ENCODE measurements around the gene SV2B. TPM values are rescaled to one million over a fixed set of nuclear protein-coding genes. Genes with fewer than 3 reads are reported as not detected.

SV2B gene
- total RNA-seq, 1 donor = not detected

DNA sequence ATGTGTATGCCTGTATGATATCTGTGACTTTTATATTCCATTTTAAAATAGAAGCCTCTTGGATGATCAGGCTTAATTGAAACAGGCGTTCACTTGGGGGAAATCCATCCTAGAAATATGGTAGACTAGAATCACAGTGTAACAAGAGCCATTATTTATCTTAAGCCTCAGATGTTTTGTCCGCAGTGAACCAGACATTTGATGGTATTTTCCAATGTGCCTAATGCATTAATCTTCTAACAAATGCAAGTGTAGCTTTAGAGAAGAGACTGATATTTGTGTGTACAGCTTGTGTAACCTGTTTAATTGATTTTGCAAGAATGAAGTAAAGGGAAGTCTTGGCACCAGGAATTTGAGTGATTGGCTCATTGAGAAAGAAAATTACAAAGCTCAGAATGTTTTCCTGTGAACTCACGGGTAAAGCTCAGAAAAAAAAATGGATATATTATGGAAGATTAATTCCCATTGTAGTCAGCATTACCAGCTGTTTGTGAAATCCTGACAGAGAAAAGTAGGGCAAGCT lies 155.7 kb downstream of the SV2B start:
- no peak for TF ChIP-seq CTCF (IDR thresholded peaks at IDR 0.05; ENCODE audit: insufficient read depth, low read depth, low read length)
- DNase-seq (ENCODE audit: low read depth) = no peak
- H3K4me3 ChIP-seq (ENCODE audit: low read depth, low read length) = no peak overlapping the region

- DNase-seq (ENCODE audit: low read depth) = no peak
- no peak for TF ChIP-seq CTCF (IDR thresholded peaks at IDR 0.05; ENCODE audit: insufficient read depth, low read depth, low read length)
- no peak overlapping the region for H3K4me3 ChIP-seq (ENCODE audit: low read depth, low read length)
These were observed 157.8 kb downstream of the SV2B start for GRCh38 chr15:91257746-91258414.

- TF ChIP-seq CTCF (IDR thresholded peaks at IDR 0.05; ENCODE audit: insufficient read depth, low read depth, low read length) = no peak
- no peak overlapping the region for H3K4me3 ChIP-seq (ENCODE audit: low read depth, low read length)
- no peak for DNase-seq (ENCODE audit: low read depth)
These were observed 158.3 kb downstream of the SV2B start for GRCh38 chr15:91258415-91258759.

- no peak overlapping the region for H3K4me3 ChIP-seq (ENCODE audit: low read depth, low read length)
- no peak for DNase-seq (ENCODE audit: low read depth)
- no peak for TF ChIP-seq CTCF (IDR thresholded peaks at IDR 0.05; ENCODE audit: insufficient read depth, low read depth, low read length)
These were observed 159.0 kb downstream of the SV2B start for GRCh38 chr15:91259077-91259476.

DNA sequence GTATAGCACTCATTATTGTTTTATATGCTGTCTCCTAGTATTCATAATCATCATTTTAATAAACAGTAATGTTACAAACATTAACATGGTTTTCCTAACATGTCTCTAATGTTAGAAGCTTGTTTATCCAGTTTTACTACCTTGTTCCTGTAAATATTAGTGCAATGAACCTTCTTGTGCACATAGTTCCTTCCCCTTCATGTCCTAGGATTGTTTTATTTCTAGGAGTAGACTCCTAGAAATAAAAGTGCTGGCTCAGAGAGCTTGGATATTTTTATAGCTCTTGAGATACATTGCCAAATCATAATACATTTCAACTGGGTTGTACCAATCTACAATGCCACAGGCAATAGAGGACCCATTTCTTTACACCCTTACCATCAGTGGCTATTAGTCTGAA lies 161.3 kb downstream of the SV2B start:
- no peak for DNase-seq (ENCODE audit: low read depth)
- no peak for TF ChIP-seq CTCF (IDR thresholded peaks at IDR 0.05; ENCODE audit: insufficient read depth, low read depth, low read length)
- H3K4me3 ChIP-seq (ENCODE audit: low read depth, low read length) = no peak overlapping the region

- no peak for TF ChIP-seq CTCF (IDR thresholded peaks at IDR 0.05; ENCODE audit: insufficient read depth, low read depth, low read length)
- H3K4me3 ChIP-seq (ENCODE audit: low read depth, low read length) = no peak overlapping the region
- DNase-seq (ENCODE audit: low read depth) = peak; percentile 14
These were observed 163.8 kb downstream of the SV2B start for GRCh38 chr15:91263632-91264531.

All from fibroblast of villous mesenchyme (primary cell).